HCT116 (cell line): ENCODE measurements around the gene FATE1.

Experiments
- TF ChIP-seq, protein P1 (sequence below), 3 experiments: fragments of 200-600 bp in 1 of 3; sonication (generic) in 1 of 3; IDR thresholded peaks in 2 of 3; conservative IDR thresholded peaks in 1 of 3; 2 replicates each; pipeline ENCODE4 v1.5.1; 2012 to 2017; ENCODE audit warnings: low read depth in 2 of 3, low read length in 2 of 3, antibody characterized with exemption in 1 of 3, borderline replicate concordance in 1 of 3, control low read depth in 1 of 3, mild to moderate bottlenecking in 1 of 3, mixed read lengths in 1 of 3, mixed run types in 1 of 3, moderate library complexity in 1 of 3; ENCODE audit not compliant: insufficient read depth in 1 of 3
- TF ChIP-seq, protein P2 (sequence below): IDR thresholded peaks from 2 replicates; pipeline ENCODE4 v1.6.1; 2012

DNA sequence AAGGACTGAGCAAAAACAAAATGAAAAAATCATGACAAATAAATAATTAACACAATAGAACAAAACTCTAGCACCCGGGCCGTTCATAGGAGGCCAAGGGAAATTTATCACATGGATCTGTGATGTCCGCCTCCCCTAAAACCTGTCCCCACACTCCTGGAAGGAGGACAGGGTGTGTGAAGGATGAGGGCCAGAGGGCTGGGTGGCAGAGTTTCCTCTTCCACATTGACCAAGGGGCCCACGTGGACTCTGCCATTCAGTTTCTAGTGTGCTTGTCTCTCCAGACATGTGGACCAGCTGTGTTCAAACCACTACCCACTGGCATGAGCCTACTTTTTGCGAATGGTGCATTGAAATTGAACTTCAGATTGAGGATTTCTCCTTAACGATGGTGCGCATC lies 14.3 kb upstream of the FATE1 start:
- TF ChIP-seq, protein P1, sequence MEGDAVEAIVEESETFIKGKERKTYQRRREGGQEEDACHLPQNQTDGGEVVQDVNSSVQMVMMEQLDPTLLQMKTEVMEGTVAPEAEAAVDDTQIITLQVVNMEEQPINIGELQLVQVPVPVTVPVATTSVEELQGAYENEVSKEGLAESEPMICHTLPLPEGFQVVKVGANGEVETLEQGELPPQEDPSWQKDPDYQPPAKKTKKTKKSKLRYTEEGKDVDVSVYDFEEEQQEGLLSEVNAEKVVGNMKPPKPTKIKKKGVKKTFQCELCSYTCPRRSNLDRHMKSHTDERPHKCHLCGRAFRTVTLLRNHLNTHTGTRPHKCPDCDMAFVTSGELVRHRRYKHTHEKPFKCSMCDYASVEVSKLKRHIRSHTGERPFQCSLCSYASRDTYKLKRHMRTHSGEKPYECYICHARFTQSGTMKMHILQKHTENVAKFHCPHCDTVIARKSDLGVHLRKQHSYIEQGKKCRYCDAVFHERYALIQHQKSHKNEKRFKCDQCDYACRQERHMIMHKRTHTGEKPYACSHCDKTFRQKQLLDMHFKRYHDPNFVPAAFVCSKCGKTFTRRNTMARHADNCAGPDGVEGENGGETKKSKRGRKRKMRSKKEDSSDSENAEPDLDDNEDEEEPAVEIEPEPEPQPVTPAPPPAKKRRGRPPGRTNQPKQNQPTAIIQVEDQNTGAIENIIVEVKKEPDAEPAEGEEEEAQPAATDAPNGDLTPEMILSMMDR (IDR thresholded peaks at IDR 0.05 in 2 of 3, conservative IDR thresholded peaks at IDR 0.05 in 1 of 3; ENCODE audit: borderline replicate concordance in 1 of 3, insufficient read depth in 1 of 3, low read depth in 2 of 3, low read length in 2 of 3) = no peak
- TF ChIP-seq, protein P2, sequence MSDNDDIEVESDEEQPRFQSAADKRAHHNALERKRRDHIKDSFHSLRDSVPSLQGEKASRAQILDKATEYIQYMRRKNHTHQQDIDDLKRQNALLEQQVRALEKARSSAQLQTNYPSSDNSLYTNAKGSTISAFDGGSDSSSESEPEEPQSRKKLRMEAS = no peak
